Cardiac ventricle fibroblast (primary cell): Measurements from ENCODE around the gene CCNQ. TPM values are rescaled to one million over a fixed set of nuclear protein-coding genes. Genes with fewer than 3 reads are reported as not detected.

ENCODE experiments used
- total RNA-seq: library from RNA; depleted of rRNA; stranded (reverse); fragments of >200 nt; gene quantifications from 2 replicates; pipeline ENCODE4 v1.2.3, GENCODE V29; 2015

The CCNQ gene
- total RNA-seq: 14.9 and 22.7 TPM in 2 replicates

DNA sequence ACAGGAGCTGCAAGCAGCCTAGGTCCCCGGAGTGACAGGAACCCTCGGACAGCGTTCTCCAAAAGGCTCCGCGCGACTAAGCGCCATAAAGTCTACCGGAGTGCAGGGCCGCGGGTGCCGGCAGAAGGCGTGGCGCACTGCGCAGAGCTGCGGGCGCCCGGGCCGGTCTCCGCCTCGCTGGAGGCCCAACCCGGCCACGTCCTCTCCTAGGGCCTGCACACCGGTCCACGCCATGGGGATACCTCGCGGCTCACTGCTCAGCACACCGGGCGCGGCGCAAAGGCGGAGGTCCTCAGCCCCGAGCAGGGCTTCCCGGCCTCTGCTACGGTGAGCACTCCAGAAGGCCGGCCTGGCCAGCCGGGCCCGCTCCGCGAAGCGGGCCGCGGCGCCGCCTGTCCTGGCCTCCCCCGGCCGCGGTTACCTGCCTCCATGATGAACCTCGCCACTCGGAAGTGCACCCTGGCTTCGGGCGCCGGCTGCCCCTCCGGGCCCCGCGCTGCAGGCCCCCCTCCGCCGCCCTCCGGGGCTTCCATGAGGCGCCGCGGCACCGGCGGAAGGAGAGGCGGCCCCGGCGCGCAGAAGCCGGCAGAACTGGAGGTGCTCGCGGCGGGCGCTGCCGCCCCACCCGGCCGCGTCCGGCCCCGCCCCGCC, at the start of gene CCNQ:
TSS of gene CCNQ (minus strand) at position 599 of the 651 bp plus-strand sequence. CDS start at position 533, 66 bp downstream.

DNA sequence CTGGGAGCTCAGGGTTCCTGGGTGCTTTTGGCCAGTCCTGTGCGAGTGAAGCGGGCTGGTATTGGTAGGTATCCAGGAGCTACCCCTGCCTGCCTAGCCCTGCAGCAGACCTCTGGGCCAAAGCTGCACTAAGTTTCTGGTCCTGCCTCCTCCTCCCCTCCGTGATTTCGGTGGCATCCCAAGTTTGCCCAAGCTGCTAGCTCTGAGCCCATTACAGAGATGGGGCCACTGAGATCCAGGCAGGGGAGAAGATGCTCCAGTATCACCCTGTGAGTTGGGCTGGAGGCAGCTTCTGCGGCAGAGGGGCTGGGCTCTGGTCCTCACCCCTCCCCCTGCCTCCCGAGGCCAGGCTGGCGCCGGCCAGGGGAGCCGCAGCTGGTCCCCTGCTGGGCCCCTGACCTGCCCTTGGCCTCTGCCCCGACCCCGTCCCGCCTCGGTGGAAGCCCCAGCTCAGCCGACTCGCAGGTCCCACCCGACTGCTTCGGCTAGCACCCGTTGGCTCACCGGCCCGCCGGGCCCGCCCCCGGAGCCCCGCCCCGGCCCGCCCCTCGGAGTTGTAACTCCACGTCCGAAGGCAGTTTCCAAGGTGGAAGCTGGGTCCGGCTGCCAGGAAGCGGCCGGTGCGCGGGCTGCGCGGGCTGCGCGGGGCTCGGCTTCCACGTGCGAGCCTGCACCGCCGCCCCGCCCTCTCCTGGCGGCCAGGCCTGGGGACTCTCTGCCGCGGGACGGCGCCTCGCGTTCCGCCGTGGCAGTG, 47.9 kb upstream of the CCNQ start, which contains the start of gene DUSP9:
TSS of gene DUSP9 (plus strand) at position 584 of the 754 bp plus-strand sequence. CDS start 751 bp downstream, outside the sequence.

Other genes starting within 250 kb of the CCNQ start
- gene PNMA6E, start 197.8 kb downstream of the CCNQ start, total RNA-seq: not detected in 2 replicates
- gene ZFP92, start 187.7 kb downstream of the CCNQ start, total RNA-seq: 0.06 TPM in 1 of 2 replicates, not detected in the other
- 1.1 and 5.5 TPM in 2 replicates for gene TREX2, start 153.1 kb downstream of the CCNQ start, total RNA-seq
- 15.6 and 16.8 TPM in 2 replicates for gene HAUS7, start 128.6 kb downstream of the CCNQ start, total RNA-seq
- gene BGN, start 104.2 kb downstream of the CCNQ start, total RNA-seq: 318 and 356 TPM in 2 replicates
- not detected in 2 replicates for gene ATP2B3, start 81.5 kb downstream of the CCNQ start, total RNA-seq
- 0.12 TPM in 1 of 2 replicates, not detected in the other for gene DUSP9, start 48.1 kb upstream of the CCNQ start, total RNA-seq
- 0.20 and 0.25 TPM in 2 replicates for gene PNCK, start 74.7 kb upstream of the CCNQ start, total RNA-seq
- gene SLC6A8, start 88.8 kb upstream of the CCNQ start, total RNA-seq: 28.0 and 31.3 TPM in 2 replicates
- 116 and 122 TPM in 2 replicates for gene BCAP31, start 125.2 kb upstream of the CCNQ start, total RNA-seq
- 11.7 and 11.8 TPM in 2 replicates for gene ABCD1, start 125.7 kb upstream of the CCNQ start, total RNA-seq
- gene PLXNB3, start 165.1 kb upstream of the CCNQ start, total RNA-seq: 0.94 and 2.4 TPM in 2 replicates
- 0.12 TPM in 1 of 2 replicates, not detected in the other for gene SRPK3, start 181.9 kb upstream of the CCNQ start, total RNA-seq
- gene IDH3G, start 195.2 kb upstream of the CCNQ start, total RNA-seq: 82.2 and 117 TPM in 2 replicates
- 281 and 408 TPM in 2 replicates for gene SSR4, start 195.5 kb upstream of the CCNQ start, total RNA-seq
- 0.69 and 1.3 TPM in 2 replicates for gene PDZD4, start 231.4 kb upstream of the CCNQ start, total RNA-seq